Activated T-cell treated with anti-CD3 and anti-CD28 coated beads, Interleukin-2, amount 50 U/mL, for 72 hours (primary cell): ENCODE measurements around the gene RPL37A. TPM values are rescaled to one million over a fixed set of nuclear protein-coding genes. Genes with fewer than 3 reads are reported as not detected.

Experiments
- ATAC-seq, 2 donors: fragments of 150-1000 bp; cut with Tn5 transposase; replicated peaks in 1 of 2; 2 replicates each; pipeline ENCODE4 v1.10.0; 2021; ENCODE audit warnings: moderate library complexity in 2 of 2, mild to moderate bottlenecking in 1 of 2
- DNase-seq, 2 donors: peaks; one replicate each; pipeline ENCODE4 v3.0.0; 2021 to 2022; ENCODE audit warnings: mixed read lengths in 1 of 2
- H3K27ac Mint-ChIP-seq: one replicate; pipeline ENCODE4 v1.8.0; 2022; ENCODE audit warnings: mild to moderate bottlenecking, moderate library complexity, mixed read lengths
- H3K27me3 Mint-ChIP-seq: one replicate; pipeline ENCODE4 v1.8.0; 2022; ENCODE audit warnings: low read depth, mixed read lengths
- H3K36me3 Mint-ChIP-seq, 2 donors: one replicate each; pipeline ENCODE4 v1.8.0; 2022; ENCODE audit warnings: mixed read lengths in 2 of 2, mild to moderate bottlenecking in 1 of 2; ENCODE audit not compliant: insufficient read depth in 2 of 2
- H3K4me1 Mint-ChIP-seq: one replicate; pipeline ENCODE4 v1.8.0; 2022; ENCODE audit warnings: low read depth, mixed read lengths
- H3K4me3 Mint-ChIP-seq, 2 donors: one replicate each; pipeline ENCODE4 v1.8.0; 2022; ENCODE audit warnings: mild to moderate bottlenecking in 2 of 2, mixed read lengths in 2 of 2, moderate library complexity in 2 of 2
- H3K9me3 Mint-ChIP-seq, 2 donors: one replicate each; pipeline ENCODE4 v1.8.0; 2022; ENCODE audit warnings: mixed read lengths in 2 of 2
- total RNA-seq, 2 donors: library from RNA; stranded (reverse); gene quantifications; one replicate each; pipeline ENCODE4 v1.2.3, GENCODE V29; 2022

The RPL37A gene
- total RNA-seq, 2 donors from 2014 or later = 3,626 to 3,861 TPM

DNA sequence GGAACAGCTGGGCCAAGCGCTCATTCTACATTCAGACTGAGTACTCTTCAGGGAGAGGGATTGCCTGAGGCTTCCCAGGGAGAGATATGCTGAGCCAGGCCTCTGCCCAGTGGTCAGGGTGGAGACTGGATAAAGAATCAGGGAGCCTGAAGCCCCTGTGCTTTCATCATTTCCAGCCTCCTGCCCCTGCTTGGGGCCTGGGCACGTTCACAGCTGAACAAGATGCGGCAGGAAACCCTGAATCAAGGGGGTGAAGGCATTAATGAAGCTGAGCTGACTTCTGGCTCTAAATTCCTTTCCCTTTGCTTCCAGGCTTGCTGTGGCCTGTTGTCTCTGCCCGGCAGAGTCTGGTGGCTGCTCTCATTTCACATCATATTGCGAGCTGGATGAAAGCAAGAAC is 35.0 kb downstream of the RPL37A start:
- Mint-ChIP-seq H3K4me1 (no peaks in the 10 kb centered on the region), H3K36me3 (no peaks in the 10 kb centered on the region), H3K27ac (no peak overlapping the region), H3K4me3 (no peak overlapping the region), H3K27me3 (no peaks in the 10 kb centered on the region), H3K9me3 (no peaks in the 10 kb centered on the region)
- ATAC-seq (no peak), DNase-seq (no peak)

DNA sequence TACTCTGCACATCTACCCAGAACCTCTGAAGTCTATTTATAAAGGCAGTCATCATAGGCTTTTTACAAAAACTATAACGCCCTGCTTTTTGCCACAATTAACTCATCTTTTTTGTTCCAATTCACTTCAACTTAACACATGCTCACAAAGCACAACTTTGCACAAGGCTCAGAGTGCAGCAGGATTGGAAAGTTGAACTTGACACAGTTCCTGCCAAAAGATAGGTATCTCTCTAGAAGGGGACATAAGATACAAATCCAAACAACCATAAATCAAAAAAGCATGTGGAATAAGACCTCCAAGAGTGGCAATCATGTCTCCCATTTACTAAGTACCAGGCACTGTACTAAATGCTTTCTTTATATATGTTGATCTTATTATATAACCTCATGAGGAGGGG is 36.2 kb downstream of the RPL37A start:
- Mint-ChIP-seq H3K27ac (no peak overlapping the region), H3K4me3 (no peak overlapping the region), H3K36me3 (peaks cover 0 to 2% of the 10 kb centered on the region in 2 donors)

DNA sequence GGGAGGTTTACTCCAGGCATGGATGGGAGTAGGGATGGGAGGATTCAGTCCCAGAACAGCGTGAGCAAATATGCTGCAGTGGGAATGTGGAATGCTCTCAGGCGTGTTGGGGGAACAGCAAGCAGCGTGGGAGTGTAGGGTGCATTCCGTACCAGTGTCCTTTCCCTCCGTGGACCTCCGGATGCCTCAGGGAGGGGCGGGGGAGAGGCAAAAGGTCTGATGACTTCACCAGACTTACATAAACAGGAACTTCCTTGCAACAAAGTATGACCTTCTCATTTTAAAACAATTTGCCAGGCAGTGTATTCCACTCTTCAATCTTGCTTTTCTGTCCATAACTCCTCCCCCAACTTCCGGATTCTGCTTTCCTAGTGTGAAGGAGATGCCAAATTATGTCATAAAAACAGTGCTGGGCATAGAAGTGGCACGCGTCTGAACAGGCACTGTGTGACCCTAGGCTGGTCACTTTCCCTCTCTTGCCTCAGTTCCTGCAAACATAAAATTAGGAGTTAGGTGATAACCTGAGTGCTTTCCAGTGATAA is 36.9 kb downstream of the RPL37A start:
- H3K27me3 Mint-ChIP-seq = no peaks in the 10 kb centered on the region
- ATAC-seq = no peak
- no peaks in the 10 kb centered on the region for H3K9me3 Mint-ChIP-seq
- peaks cover 0 to 2% of the 10 kb centered on the region in 2 donors for H3K36me3 Mint-ChIP-seq
- no peaks in the 10 kb centered on the region for H3K4me1 Mint-ChIP-seq
- H3K27ac Mint-ChIP-seq = no peak overlapping the region
- no peak overlapping the region for H3K4me3 Mint-ChIP-seq
- DNase-seq = no peak

More for the DNA sequence above, 36.2 kb downstream of the RPL37A start:
- DNase-seq (no peak), ATAC-seq (no peak)
- Mint-ChIP-seq H3K27me3 (no peaks in the 10 kb centered on the region), H3K4me1 (no peaks in the 10 kb centered on the region), H3K9me3 (no peaks in the 10 kb centered on the region)

DNA sequence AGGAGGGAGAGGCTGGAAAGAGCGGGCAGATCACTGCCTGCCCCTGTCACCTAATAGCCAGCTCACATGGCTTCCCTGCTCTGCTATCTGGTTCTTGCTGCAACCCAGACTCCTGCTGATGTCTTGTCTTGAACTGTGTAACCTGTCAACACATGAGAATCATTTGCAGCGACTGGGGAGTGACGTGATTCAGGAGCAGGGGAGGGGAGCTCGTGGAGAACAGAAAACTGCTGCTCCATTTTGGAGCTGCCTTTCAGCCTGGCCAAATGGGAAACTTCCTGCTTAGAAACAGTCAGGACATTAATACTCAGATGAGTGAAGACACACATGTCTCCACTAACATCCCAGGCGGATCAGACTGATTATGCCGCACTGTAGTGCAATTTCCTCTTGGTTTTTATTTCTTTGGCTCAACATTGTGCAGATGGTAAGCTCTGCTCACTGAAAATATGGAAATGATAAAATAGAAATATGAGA is 38.1 kb downstream of the RPL37A start:
- Mint-ChIP-seq H3K27ac (no peak overlapping the region), H3K27me3 (no peaks in the 10 kb centered on the region), H3K4me1 (no peaks in the 10 kb centered on the region), H3K36me3 (peaks cover 0 to 2% of the 10 kb centered on the region in 2 donors), H3K9me3 (no peaks in the 10 kb centered on the region), H3K4me3 (no peak overlapping the region)
- no peak for ATAC-seq
- DNase-seq = no peak

DNA sequence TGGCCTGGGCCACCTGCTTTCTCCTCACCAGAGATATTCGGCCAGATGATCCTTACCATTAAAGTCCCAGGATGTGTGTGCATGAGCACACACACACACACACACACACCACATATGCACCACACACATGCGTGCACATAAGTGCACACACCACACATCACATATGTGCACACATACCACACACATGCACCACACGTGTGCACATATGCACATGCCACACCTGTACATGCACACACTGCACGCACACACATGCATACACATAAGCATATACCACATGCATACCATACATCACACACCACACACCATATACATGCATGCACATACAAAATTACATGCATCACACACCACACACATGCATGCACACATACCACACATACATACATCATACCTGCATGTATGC is 38.7 kb downstream of the RPL37A start:
- Mint-ChIP-seq H3K4me3 (no peak overlapping the region), H3K27ac (no peak overlapping the region), H3K9me3 (no peaks in the 10 kb centered on the region), H3K27me3 (no peaks in the 10 kb centered on the region), H3K36me3 (peaks cover 0 to 2% of the 10 kb centered on the region in 2 donors), H3K4me1 (no peaks in the 10 kb centered on the region)
- ATAC-seq (no peak), DNase-seq (no peak)

DNA sequence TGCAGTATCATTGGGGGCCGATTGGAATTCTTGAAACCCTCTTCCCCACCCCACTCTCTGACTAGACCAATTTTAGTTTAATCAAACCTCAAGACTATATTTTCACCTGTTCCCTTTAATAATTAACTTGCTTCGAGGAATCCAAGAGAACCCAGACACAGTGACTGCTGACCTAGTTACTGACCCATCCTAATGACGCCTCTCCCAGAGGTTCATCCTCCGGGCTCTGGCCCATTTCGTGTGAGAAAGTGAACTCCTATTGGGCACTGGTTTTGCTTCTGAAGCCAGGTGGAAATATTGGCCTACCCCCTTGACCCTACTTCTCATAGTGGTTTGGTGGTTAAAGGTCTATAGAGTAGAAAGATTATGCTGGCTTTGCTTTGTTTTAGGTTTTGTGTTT is 39.9 kb downstream of the RPL37A start:
- H3K36me3 Mint-ChIP-seq = peaks cover 0 to 2% of the 10 kb centered on the region in 2 donors
- no peak overlapping the region for H3K4me3 Mint-ChIP-seq
- no peaks in the 10 kb centered on the region for H3K9me3 Mint-ChIP-seq
- ATAC-seq = no peak
- no peak overlapping the region for H3K27ac Mint-ChIP-seq
- no peak for DNase-seq
- H3K4me1 Mint-ChIP-seq = no peaks in the 10 kb centered on the region
- H3K27me3 Mint-ChIP-seq = no peaks in the 10 kb centered on the region

DNA sequence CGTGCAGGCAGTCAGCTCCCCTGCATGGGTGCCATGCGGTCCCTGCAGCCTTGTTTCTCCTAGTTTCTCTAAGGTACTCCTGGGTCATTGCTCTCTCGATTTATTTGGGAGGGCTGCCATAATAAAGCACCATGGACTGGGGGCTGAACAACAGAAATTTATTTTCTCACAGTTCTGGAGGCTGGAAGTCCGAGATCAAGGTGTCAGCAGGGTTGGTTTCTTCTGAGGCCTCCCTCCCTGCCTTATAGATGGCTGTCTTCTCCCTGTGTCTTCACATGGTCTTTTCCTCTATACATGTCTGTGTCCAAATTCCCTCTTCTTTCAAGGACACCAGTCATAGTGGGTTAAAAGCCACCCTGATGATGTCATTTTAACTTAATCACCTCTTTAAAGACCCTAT is 40.5 kb downstream of the RPL37A start:
- DNase-seq (no peak), ATAC-seq (no peak)
- Mint-ChIP-seq H3K27ac (no peak overlapping the region), H3K9me3 (no peaks in the 10 kb centered on the region), H3K27me3 (no peaks in the 10 kb centered on the region), H3K36me3 (peaks cover 0 to 2% of the 10 kb centered on the region in 2 donors), H3K4me1 (no peaks in the 10 kb centered on the region), H3K4me3 (no peak overlapping the region)

DNA sequence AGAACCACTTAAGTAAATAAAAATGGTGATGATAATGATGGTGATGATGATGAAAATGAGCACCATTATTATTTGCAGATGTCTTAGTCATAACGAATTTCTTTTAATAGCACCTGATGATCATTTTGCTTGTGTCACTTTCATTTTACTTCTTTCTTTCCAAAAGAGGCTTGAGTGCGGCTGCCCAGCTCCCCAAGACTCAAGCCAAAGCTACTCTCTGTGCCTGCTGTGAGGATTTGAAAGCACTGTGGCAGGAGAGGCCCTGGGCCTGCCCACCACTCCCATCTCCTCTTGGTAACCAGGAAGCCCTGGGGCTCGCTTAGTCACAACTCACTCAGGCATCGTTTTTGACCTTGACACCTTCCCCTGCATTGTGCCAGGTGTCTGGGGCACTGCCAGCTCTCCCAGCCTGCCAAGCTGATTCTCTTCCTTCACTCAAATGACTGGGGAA is 41.2 kb downstream of the RPL37A start:
- H3K27ac Mint-ChIP-seq = no peak overlapping the region
- ATAC-seq (no peak), DNase-seq (no peak)
- H3K9me3 Mint-ChIP-seq = no peaks in the 10 kb centered on the region
- H3K4me3 Mint-ChIP-seq = no peak overlapping the region
- peaks cover 3% of the 10 kb centered on the region for H3K27me3 Mint-ChIP-seq
- peaks cover 0 to 2% of the 10 kb centered on the region in 2 donors for H3K36me3 Mint-ChIP-seq
- no peaks in the 10 kb centered on the region for H3K4me1 Mint-ChIP-seq

DNA sequence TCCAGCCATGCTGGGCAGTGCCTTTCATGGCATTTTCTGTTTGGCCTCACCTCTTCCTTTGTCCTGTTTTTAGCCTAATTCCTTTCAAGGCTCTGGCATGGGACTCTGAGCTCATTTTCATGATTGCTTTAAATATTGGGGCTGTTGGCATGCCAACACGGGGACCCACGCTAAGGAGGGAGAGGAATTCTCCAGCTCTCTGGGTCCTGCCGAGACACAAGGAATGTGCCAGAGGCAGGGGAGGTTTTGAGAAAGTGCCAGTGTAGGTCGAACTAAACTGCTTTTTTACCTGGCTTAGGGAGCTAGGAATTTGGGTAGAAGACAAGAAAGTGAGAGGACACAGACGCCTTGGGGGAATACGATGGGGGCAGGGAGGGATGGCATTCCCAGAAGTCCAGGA is 42.3 kb downstream of the RPL37A start:
- no peaks in the 10 kb centered on the region for H3K4me1 Mint-ChIP-seq
- H3K36me3 Mint-ChIP-seq = peaks cover 0 to 2% of the 10 kb centered on the region in 2 donors
- no peaks in the 10 kb centered on the region for H3K9me3 Mint-ChIP-seq
- H3K27me3 Mint-ChIP-seq = peaks cover 14% of the 10 kb centered on the region
- H3K4me3 Mint-ChIP-seq = no peak overlapping the region
- DNase-seq = no peak
- H3K27ac Mint-ChIP-seq = no peak overlapping the region
- no peak for ATAC-seq

DNA sequence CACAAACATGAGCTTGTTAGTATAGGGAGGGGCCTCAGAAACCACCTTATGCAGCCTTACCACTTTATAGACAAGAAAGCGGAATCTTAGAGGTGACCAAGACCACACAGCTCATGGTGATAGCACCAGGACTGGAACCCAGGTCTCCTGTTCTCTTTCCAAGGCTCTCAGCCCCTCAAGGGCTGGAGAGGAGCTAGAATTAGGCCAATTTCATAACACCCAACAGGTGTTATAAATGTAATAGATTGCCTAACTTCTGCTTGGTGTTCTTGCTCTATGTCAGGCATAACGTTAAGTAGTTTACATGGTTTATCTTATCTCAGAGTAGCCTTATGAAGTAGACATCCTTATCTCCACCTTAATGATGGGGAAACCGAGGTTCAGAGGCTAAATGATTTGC is 42.9 kb downstream of the RPL37A start:
- Mint-ChIP-seq H3K9me3 (no peaks in the 10 kb centered on the region), H3K4me3 (no peak overlapping the region), H3K27me3 (peaks cover 14% of the 10 kb centered on the region), H3K36me3 (peaks cover 0 to 2% of the 10 kb centered on the region in 2 donors), H3K27ac (no peak overlapping the region), H3K4me1 (no peaks in the 10 kb centered on the region)
- no peak for ATAC-seq
- DNase-seq = no peak

DNA sequence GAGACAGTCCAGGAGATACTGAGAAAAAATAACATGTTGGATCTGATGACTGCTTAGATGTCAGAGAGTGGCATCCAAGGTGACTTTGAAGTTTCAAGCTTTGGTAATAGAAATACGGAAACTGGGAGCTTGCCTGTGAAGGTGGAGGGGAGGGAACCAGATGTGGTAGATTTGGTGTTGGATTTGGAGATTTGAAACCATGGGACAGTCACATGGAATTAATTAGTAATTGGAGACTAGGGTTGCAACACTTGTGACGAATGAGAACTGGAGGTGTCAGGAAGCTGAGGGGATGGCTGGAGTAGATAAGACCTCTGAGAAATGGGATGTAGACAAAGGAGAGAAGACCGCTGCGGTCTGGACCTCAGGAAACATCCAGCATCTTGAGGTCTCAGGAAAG is 46.7 kb downstream of the RPL37A start:
- Mint-ChIP-seq H3K9me3 (no peaks in the 10 kb centered on the region), H3K4me1 (no peaks in the 10 kb centered on the region), H3K27ac (no peak overlapping the region), H3K36me3 (no peaks in the 10 kb centered on the region), H3K27me3 (peaks cover 14% of the 10 kb centered on the region), H3K4me3 (no peak overlapping the region)
- ATAC-seq = no peak
- no peak for DNase-seq

DNA sequence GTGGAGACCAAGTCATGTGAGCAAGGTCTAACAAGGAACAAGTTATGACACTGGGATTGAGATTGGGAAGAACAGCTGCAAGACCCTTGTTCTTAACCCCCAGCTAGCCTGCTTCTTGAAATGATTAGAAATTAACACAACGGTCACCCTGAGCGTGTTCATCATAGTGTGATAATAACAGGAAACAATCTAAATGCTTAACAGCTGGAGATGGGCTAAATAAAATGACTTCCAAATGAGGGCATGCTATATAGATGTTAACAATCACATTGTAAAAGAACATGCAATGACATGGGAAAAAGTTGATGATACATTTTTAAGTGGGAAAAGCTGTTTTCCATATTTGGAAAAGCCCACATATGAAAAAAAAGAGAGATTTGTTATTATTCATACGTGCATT is 47.6 kb downstream of the RPL37A start:
- DNase-seq = no peak
- H3K27ac Mint-ChIP-seq = no peak overlapping the region
- peaks cover 14% of the 10 kb centered on the region for H3K27me3 Mint-ChIP-seq
- no peak for ATAC-seq
- H3K9me3 Mint-ChIP-seq = no peaks in the 10 kb centered on the region
- no peaks in the 10 kb centered on the region for H3K36me3 Mint-ChIP-seq
- no peaks in the 10 kb centered on the region for H3K4me1 Mint-ChIP-seq
- no peak overlapping the region for H3K4me3 Mint-ChIP-seq

DNA sequence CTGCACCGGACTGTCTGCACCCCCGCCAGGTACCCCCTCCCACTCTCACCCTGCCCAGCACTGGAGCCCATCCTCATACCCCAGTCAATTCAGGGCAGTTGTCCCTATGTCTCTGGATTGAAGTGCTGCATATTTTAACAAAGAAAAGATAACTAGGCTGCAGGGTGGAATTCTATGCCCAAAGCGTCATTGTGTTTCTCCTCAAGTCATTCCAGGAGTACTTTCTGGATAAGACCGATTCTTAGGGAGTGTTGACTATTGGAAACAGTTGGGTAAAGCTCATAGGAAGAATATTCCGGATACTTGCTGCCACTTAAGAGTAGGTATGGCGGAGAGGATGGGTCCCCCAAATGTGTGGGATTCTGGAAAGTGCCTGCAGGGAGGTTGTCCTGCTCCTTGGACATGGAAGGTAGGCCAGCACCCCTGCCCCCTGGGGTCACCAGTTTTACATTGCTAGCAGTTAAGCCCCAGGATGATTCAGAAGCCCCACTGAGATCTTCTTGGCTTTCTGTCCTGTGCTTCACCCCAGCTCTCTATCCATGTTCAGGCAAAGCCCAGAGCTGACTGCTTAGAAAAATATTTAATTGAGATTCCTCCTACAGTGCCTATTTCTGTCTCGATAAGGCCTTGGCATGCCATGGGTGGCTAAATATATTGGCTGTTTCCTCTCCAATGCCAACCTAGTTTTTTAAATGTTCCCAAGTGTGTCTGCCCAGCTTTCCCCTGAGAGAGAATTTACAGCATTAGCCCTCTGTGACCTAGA is 48.2 kb downstream of the RPL37A start:
- peaks cover 14% of the 10 kb centered on the region for H3K27me3 Mint-ChIP-seq
- no peak overlapping the region for H3K27ac Mint-ChIP-seq
- no peak overlapping the region for H3K4me3 Mint-ChIP-seq
- ATAC-seq (no peak), DNase-seq (no peak)
- no peaks in the 10 kb centered on the region for H3K9me3 Mint-ChIP-seq
- no peaks in the 10 kb centered on the region for H3K36me3 Mint-ChIP-seq
- H3K4me1 Mint-ChIP-seq = no peaks in the 10 kb centered on the region

DNA sequence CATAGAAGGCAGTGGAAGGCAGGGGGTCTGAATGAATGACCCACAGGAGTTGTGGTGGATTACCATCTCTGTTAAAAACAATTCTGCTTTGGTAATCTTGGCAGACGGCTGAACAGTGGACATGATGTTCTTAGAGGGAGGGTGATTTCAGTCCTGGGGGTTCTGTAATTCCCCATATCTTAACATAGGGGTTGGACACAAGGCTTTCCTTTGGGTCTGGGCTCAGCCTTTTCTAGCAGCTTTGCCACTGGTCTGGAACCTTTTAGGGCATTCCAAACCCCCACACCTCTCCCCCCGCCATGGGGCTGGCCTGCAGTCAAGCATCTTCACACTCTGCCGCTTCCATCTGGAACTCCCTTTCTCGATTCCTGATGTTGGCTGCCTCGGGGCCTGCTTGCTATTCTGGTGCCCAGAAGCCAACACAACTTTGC is 50.3 kb downstream of the RPL37A start:
- no peak overlapping the region for H3K27ac Mint-ChIP-seq

More for the DNA sequence above, 50.3 kb downstream of the RPL37A start:
- no peaks in the 10 kb centered on the region for H3K9me3 Mint-ChIP-seq
- no peaks in the 10 kb centered on the region for H3K36me3 Mint-ChIP-seq
- no peak for ATAC-seq
- H3K4me1 Mint-ChIP-seq = no peaks in the 10 kb centered on the region
- no peak for DNase-seq
- no peak overlapping the region for H3K4me3 Mint-ChIP-seq
- peaks cover 14% of the 10 kb centered on the region for H3K27me3 Mint-ChIP-seq
